CD4-positive, CD25-positive, alpha-beta regulatory T cell (primary cell): ENCODE data around the gene SLC35D2. TPM values are rescaled to one million over a fixed set of nuclear protein-coding genes. Genes with fewer than 3 reads are reported as not detected.
A peak's percentile ranks its signal among the peaks of the same experiment; 100 is the strongest.

Source experiments
- ATAC-seq, 2 donors: fragments of 150-1000 bp; cut with Tn5 transposase; one replicate each; pipeline ENCODE4 v1.10.0; 2021; ENCODE audit warnings: low read depth in 2 of 2, moderate number of reproducible peaks in 2 of 2, moderate library complexity in 1 of 2
- DNase-seq, 3 donors: peaks; one replicate each; pipeline versions ENCODE4 v3.0.0 to v3.0.0-alpha.2; 2012 to 2022; ENCODE audit warnings: mixed read lengths in 1 of 3
- H3K27ac ChIP-seq: one replicate; pipeline ENCODE4 v1.7.0; 2013; ENCODE audit warnings: mild to moderate bottlenecking, low read length; ENCODE audit not compliant: insufficient read depth, poor library complexity, severe bottlenecking
- H3K27me3 ChIP-seq: one replicate; pipeline ENCODE4 v1.7.0; 2013; ENCODE audit warnings: low read length; ENCODE audit not compliant: control insufficient read depth, insufficient read depth
- H3K36me3 ChIP-seq: one replicate; pipeline ENCODE4 v1.7.0; 2013; ENCODE audit warnings: mild to moderate bottlenecking, low read length, moderate library complexity; ENCODE audit not compliant: control insufficient read depth, insufficient read depth
- H3K4me1 ChIP-seq: 2 replicates; pipeline ENCODE4 v1.7.0; 2013; ENCODE audit warnings: mild to moderate bottlenecking, low read length; ENCODE audit not compliant: insufficient read depth, control insufficient read depth, poor library complexity, severe bottlenecking
- H3K4me3 ChIP-seq: one replicate; pipeline ENCODE4 v1.7.0; 2013; ENCODE audit warnings: low read depth, mild to moderate bottlenecking, low read length, moderate library complexity
- H3K9me3 ChIP-seq, 2 experiments: 1 replicate in 1 of 2; 2 replicates in 1 of 2; pipeline ENCODE4 v1.7.0; 2013; ENCODE audit warnings: low read length in 2 of 2, mild to moderate bottlenecking in 1 of 2, moderate library complexity in 1 of 2; ENCODE audit not compliant: control insufficient read depth in 2 of 2
- H3K27ac Mint-ChIP-seq, 3 donors: one replicate each; pipeline ENCODE4 v1.8.0; 2020 to 2022; ENCODE audit warnings: mild to moderate bottlenecking in 3 of 3, mixed read lengths in 3 of 3, moderate library complexity in 2 of 3
- H3K27me3 Mint-ChIP-seq: one replicate; pipeline ENCODE4 v1.8.0; 2022; ENCODE audit warnings: mild to moderate bottlenecking, mixed read lengths
- H3K36me3 Mint-ChIP-seq: one replicate; pipeline ENCODE4 v1.8.0; 2020; ENCODE audit warnings: mixed read lengths
- H3K4me1 Mint-ChIP-seq, 4 donors: one replicate each; pipeline ENCODE4 v1.8.0; 2020 to 2022; ENCODE audit warnings: mixed read lengths in 4 of 4, mild to moderate bottlenecking in 1 of 4
- H3K4me3 Mint-ChIP-seq, 4 donors: one replicate each; pipeline ENCODE4 v1.8.0; 2020 to 2022; ENCODE audit warnings: mild to moderate bottlenecking in 4 of 4, mixed read lengths in 4 of 4, moderate library complexity in 3 of 4
- H3K9me3 Mint-ChIP-seq, 7 donors: one replicate each; pipeline ENCODE4 v1.8.0; 2020 to 2022; ENCODE audit warnings: mixed read lengths in 7 of 7, mild to moderate bottlenecking in 3 of 7, moderate library complexity in 2 of 7
- polyA plus RNA-seq, 4 donors: library from polyadenylated mRNA; unstranded; fragments of 300-500 nt; fragmentation: Illumina TruSeq; gene quantifications; one replicate each; pipeline ENCODE4 v1.2.3, GENCODE V29; 2021
- total RNA-seq: library from RNA; stranded (reverse); gene quantifications from one replicate; pipeline ENCODE4 v1.2.3, GENCODE V29; 2022

Gene SLC35D2
- total and polyA plus RNA-seq, 5 donors from 2014 or later: 22.5 to 41.8 (median 36.0) TPM

DNA sequence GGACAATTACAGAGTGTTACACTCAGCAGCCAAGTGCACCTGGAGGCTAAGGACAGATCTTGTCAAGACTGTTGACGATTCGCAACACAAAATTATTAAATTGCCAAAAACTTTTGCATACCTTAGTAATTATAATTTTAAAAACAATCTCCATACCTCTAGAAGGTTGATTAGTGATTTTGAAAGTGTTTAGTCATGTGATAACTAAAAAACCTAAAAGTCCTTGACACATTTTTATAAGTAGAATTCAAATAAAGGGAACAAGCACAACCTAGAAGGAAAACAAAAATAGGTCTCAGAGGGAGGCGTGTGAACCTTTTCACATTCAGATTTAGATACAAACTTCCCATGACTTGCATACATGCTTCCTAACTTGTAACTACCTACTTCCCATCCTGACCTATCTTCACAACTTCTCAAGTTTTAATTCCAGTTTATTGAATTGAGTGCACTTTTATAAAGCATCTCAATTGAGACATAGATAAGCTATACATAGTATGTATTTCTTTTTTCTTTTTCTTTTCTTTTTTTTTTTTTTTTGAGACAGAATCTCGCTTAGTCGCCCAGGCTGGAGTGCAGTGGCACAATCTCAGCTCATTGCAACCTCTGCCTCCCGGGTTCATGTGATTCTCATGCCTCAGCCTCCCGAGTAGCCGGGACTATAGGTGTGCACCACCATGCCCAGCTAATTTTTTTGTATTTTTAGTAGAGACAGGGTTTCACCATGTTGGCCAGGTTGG, 28.8 kb upstream of the SLC35D2 start:
- no peak for DNase-seq
- no peak for ATAC-seq
- no peaks in the 10 kb centered on the region for H3K9me3 ChIP-seq
- H3K27me3 Mint-ChIP-seq: no peaks in the 10 kb centered on the region
- peaks cover 5% of the 10 kb centered on the region for H3K36me3 Mint-ChIP-seq
- peak overlapping the region; percentile 73 for H3K27ac ChIP-seq
- H3K4me3 ChIP-seq: peak overlapping the region; percentile 61
- peaks cover 32 to 62% (median 44%) of the 10 kb centered on the region in 4 donors for H3K4me1 Mint-ChIP-seq
- peak overlapping the region in 3 of 4 donors; percentile 26 to 85 (median 65) for H3K4me3 Mint-ChIP-seq
- no peaks in the 10 kb centered on the region for H3K27me3 ChIP-seq
- H3K9me3 Mint-ChIP-seq: no peaks in the 10 kb centered on the region
- no peaks in the 10 kb centered on the region for H3K36me3 ChIP-seq
- H3K4me1 ChIP-seq: peaks cover 63% of the 10 kb centered on the region
- H3K27ac Mint-ChIP-seq: peak overlapping the region; percentile 18 to 81 (median 42)

GRCh38 chr9:96411129-96411838, 27.8 kb upstream of the SLC35D2 start:
- peak overlapping the region; percentile 24 for H3K4me3 ChIP-seq
- no peaks in the 10 kb centered on the region for H3K9me3 ChIP-seq
- H3K4me1 ChIP-seq: peaks cover 54% of the 10 kb centered on the region
- no peaks in the 10 kb centered on the region for H3K36me3 ChIP-seq
- ATAC-seq (no peak), DNase-seq (no peak)
- Mint-ChIP-seq H3K36me3 (peaks cover 9% of the 10 kb centered on the region), H3K9me3 (no peaks in the 10 kb centered on the region), H3K27ac (peak overlapping the region in 2 of 3 donors; percentile 71 to 81), H3K4me1 (peaks cover 32 to 55% (median 43%) of the 10 kb centered on the region in 4 donors), H3K27me3 (no peaks in the 10 kb centered on the region), H3K4me3 (peak overlapping the region in 2 of 4 donors; percentile 65 to 85)
- H3K27ac ChIP-seq: peak overlapping the region; percentile 65
- H3K27me3 ChIP-seq: no peaks in the 10 kb centered on the region

GRCh38 chr9:96408409-96409280, 25.1 kb upstream of the SLC35D2 start:
- DNase-seq (peak in 1 of 3 donors; percentile 28), ATAC-seq (peak in 1 of 2 donors; percentile 32)
- Mint-ChIP-seq H3K9me3 (no peaks in the 10 kb centered on the region), H3K27me3 (no peaks in the 10 kb centered on the region), H3K4me3 (peak overlapping the region; percentile 17 to 66 (median 40)), H3K4me1 (peaks cover 25 to 44% (median 37%) of the 10 kb centered on the region in 4 donors), H3K36me3 (peaks cover 9% of the 10 kb centered on the region), H3K27ac (peak overlapping the region; percentile 72 to 87 (median 86))
- no peaks in the 10 kb centered on the region for H3K27me3 ChIP-seq
- H3K9me3 ChIP-seq: no peaks in the 10 kb centered on the region
- H3K27ac ChIP-seq: peak overlapping the region; percentile 48
- no peaks in the 10 kb centered on the region for H3K36me3 ChIP-seq
- H3K4me1 ChIP-seq: peaks cover 37% of the 10 kb centered on the region
- H3K4me3 ChIP-seq: peak overlapping the region; percentile 28

DNA sequence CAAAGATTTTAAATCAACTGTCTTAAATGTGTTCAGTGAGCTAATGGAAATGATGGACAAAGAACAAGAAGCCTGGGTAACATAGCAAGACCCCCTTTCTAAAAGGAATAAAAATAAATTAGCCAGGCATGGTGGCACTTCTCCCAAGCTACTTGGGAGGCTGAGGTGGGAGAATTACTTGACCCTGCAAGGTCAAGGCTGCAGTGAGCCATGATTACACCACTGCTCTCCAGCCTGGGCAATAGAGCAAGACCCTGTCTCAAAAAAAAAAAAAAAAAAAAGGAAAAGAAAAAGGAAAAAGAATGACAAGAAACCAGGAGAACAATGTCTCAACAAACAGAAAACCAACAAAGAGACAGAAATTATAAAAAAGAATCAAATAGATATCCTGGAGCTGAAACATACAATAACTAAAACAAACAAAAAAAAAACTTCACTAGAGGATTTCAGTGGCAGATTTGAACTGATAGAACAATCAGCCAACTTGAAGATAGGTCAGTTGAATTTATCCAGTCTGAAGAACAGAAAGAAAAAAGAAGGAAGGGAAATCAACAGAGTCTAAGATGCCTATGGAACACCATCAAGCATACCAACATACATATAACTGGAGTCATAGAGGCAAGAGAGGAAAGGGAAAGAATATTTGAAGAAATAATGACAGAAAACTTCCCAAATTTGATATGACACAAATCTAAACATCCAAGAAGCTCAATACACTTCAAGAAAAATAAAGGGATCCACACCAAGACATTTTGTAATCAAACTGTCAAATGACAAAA, 16.8 kb upstream of the SLC35D2 start:
- DNase-seq (no peak), ATAC-seq (no peak)
- peaks cover 23% of the 10 kb centered on the region for H3K4me1 ChIP-seq
- Mint-ChIP-seq H3K4me1 (peaks cover 16 to 44% (median 26%) of the 10 kb centered on the region in 4 donors), H3K4me3 (peak overlapping the region in 2 of 4 donors; percentile 30 to 78), H3K36me3 (peaks cover 8% of the 10 kb centered on the region), H3K9me3 (peaks cover 0 to 9% (median 3%) of the 10 kb centered on the region in 7 donors), H3K27me3 (no peaks in the 10 kb centered on the region), H3K27ac (peak overlapping the region; percentile 73 to 99 (median 95))
- peak overlapping the region; percentile 71 for H3K27ac ChIP-seq
- H3K4me3 ChIP-seq: peak overlapping the region; percentile 74
- no peaks in the 10 kb centered on the region for H3K27me3 ChIP-seq
- H3K36me3 ChIP-seq: no peaks in the 10 kb centered on the region
- no peaks in the 10 kb centered on the region for H3K9me3 ChIP-seq

- peaks cover 23% of the 10 kb centered on the region for H3K4me1 ChIP-seq
- peaks cover 0 to 9% (median 3%) of the 10 kb centered on the region in 7 donors for H3K9me3 Mint-ChIP-seq
- peaks cover 12% of the 10 kb centered on the region for H3K36me3 Mint-ChIP-seq
- no peaks in the 10 kb centered on the region for H3K27me3 Mint-ChIP-seq
- H3K9me3 ChIP-seq: no peaks in the 10 kb centered on the region
- DNase-seq (no peak), ATAC-seq (peak in 1 of 2 donors; percentile 35)
- H3K4me3 ChIP-seq: peak overlapping the region; percentile 74
- peak overlapping the region; percentile 39 to 72 (median 64) for H3K4me3 Mint-ChIP-seq
- H3K4me1 Mint-ChIP-seq: peaks cover 16 to 46% (median 29%) of the 10 kb centered on the region in 4 donors
- no peaks in the 10 kb centered on the region for H3K36me3 ChIP-seq
- H3K27ac ChIP-seq: peak overlapping the region; percentile 71
- no peaks in the 10 kb centered on the region for H3K27me3 ChIP-seq
- peak overlapping the region; percentile 73 to 96 (median 95) for H3K27ac Mint-ChIP-seq
Observed at GRCh38 chr9:96399325-96399633, 15.8 kb upstream of the SLC35D2 start.

DNA sequence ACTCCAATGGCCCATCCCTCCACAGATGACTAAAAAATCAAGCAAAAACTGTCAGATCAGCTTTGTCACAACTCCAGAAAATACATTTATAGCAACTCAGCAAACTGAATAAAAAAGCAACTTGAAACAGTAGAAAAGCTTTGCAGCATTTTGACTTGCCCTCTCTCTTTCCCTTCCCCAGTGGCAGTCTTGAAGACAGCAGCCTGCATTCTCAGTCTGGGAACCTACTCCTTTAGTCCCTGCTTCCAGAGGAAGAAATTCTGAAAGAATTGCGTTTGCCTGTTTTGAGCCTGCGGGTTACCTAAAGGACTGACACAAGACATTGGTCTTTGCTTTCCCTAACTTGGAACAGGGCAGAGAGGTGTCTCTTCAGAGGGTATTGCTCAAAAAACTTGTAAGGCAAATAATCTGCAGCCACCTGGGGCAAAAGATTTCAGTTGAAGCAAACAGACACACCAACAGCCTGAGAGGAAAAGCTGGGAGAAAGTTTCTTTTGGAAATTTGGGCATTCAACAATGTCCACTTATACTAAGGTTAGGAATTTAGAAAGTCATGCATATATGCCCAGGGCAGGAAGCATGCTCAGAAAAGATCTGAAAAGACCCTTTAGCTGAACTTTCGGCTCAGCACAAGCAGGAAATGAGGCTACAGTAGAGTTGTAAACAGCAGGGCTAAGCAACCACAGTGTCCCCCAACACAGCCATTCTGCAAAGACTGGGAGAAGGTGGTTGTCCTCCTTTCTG, 15.2 kb upstream of the SLC35D2 start:
- Mint-ChIP-seq H3K36me3 (peaks cover 12% of the 10 kb centered on the region), H3K4me3 (peak overlapping the region; percentile 39 to 72 (median 64)), H3K4me1 (peaks cover 16 to 46% (median 28%) of the 10 kb centered on the region in 4 donors), H3K27ac (peak overlapping the region; percentile 73 to 96 (median 95)), H3K27me3 (no peaks in the 10 kb centered on the region), H3K9me3 (peaks cover 0 to 9% (median 3%) of the 10 kb centered on the region in 7 donors)
- Histone ChIP-seq H3K36me3 (no peaks in the 10 kb centered on the region), H3K27ac (peak overlapping the region; percentile 71), H3K27me3 (no peaks in the 10 kb centered on the region), H3K4me1 (peaks cover 23% of the 10 kb centered on the region), H3K9me3 (no peaks in the 10 kb centered on the region), H3K4me3 (peak overlapping the region; percentile 74)
- ATAC-seq: peak; percentile 83 to 85
- peak in 2 of 3 donors; percentile 35 to 65 for DNase-seq
